Neural cell (in vitro differentiated cells): ENCODE measurements around the gene APBB2. TPM values are rescaled to one million over a fixed set of nuclear protein-coding genes. Genes with fewer than 3 reads are reported as not detected.

Experiments
- H2AFZ ChIP-seq: fragments of 200-600, 300-800 bp; sonication (generic), shearing (Covaris generic); 2 replicates; pipeline ENCODE4 v1.6.0; 2014; ENCODE audit warnings: low read depth, mild to moderate bottlenecking, antibody characterized with exemption, low read length, moderate library complexity
- H3F3A ChIP-seq: fragments of 200-600 bp; shearing (Covaris generic); 2 replicates; pipeline ENCODE4 v1.6.1; 2016; ENCODE audit warnings: mild to moderate bottlenecking, moderate library complexity, mixed read lengths, antibody characterized with exemption, low read length; ENCODE audit not compliant: insufficient read depth, poor library complexity, severe bottlenecking
- H3K27ac ChIP-seq: fragments of 200-600, 300-800 bp; sonication (generic), shearing (Covaris generic); 2 replicates; pipeline ENCODE4 v1.5.1; 2014; ENCODE audit warnings: mild to moderate bottlenecking, low read length, moderate library complexity
- H3K27me3 ChIP-seq: fragments of 300-800, 200-600 bp; sonication (generic), shearing (Covaris generic); 2 replicates; pipeline ENCODE4 v1.6.0; 2014; ENCODE audit warnings: mild to moderate bottlenecking, low read depth, low read length, moderate library complexity; ENCODE audit not compliant: insufficient read depth
- H3K36me3 ChIP-seq: fragments of 300-800, 200-600 bp; sonication (generic), shearing (Covaris generic); 2 replicates; pipeline ENCODE4 v1.5.1; 2014; ENCODE audit warnings: mild to moderate bottlenecking, antibody characterized with exemption, low read length, moderate library complexity; ENCODE audit not compliant: insufficient read depth
- H3K4me2 ChIP-seq: fragments of 300-800, 200-600 bp; sonication (generic), shearing (Covaris generic); 2 replicates; pipeline ENCODE4 v1.6.0; 2014; ENCODE audit warnings: mild to moderate bottlenecking, low read length
- H3K4me3 ChIP-seq: fragments of 300-800, 200-600 bp; sonication (generic), shearing (Covaris generic); 2 replicates; pipeline ENCODE4 v1.5.1; 2014; ENCODE audit warnings: mild to moderate bottlenecking, low read length, moderate library complexity
- H3K79me2 ChIP-seq: fragments of 200-600 bp; shearing (Covaris generic); replicated peaks from 2 replicates; pipeline ENCODE4 v1.6.0; 2014; ENCODE audit warnings: mild to moderate bottlenecking, low read length, moderate library complexity; ENCODE audit not compliant: insufficient read depth
- H3K9ac ChIP-seq: fragments of 300-800, 200-600 bp; sonication (generic), shearing (Covaris generic); 2 replicates; pipeline ENCODE4 v1.6.1; 2016; ENCODE audit warnings: mild to moderate bottlenecking, low read length, mixed read lengths
- H3K9me2 ChIP-seq: fragments of 200-600 bp; shearing (Covaris generic); 2 replicates; pipeline ENCODE4 v1.6.1; 2016; ENCODE audit warnings: mild to moderate bottlenecking, low read length, mixed read lengths; ENCODE audit not compliant: insufficient read depth
- H3K9me3 ChIP-seq: fragments of 200-600, 300-800 bp; sonication (generic), shearing (Covaris generic); 2 replicates; pipeline ENCODE4 v1.6.1; 2016; ENCODE audit warnings: mild to moderate bottlenecking, mixed run types, low read length, moderate library complexity, mixed read lengths
- H4K20me1 ChIP-seq: fragments of 200-600 bp; shearing (Covaris generic); 2 replicates; pipeline ENCODE4 v1.6.1; 2016; ENCODE audit warnings: mild to moderate bottlenecking, mixed run types; ENCODE audit not compliant: insufficient read depth
- EP300 ChIP-seq: fragments of 450-650 bp; conservative IDR thresholded peaks from 2 replicates; pipeline ENCODE4 v1.6.1; 2014; ENCODE audit warnings: antibody characterized with exemption, mild to moderate bottlenecking, moderate library complexity; ENCODE audit not compliant: poor library complexity, severe bottlenecking
- EZH2 ChIP-seq: fragments of 200-600, 300-800 bp; shearing (Covaris generic), sonication (generic); IDR thresholded peaks from 2 replicates; pipeline ENCODE4 v1.6.1; 2014; ENCODE audit warnings: antibody characterized with exemption, low read length, borderline replicate concordance, mild to moderate bottlenecking; ENCODE audit not compliant: insufficient read depth, poor library complexity, severe bottlenecking
- MXI1 ChIP-seq: fragments of 450-650 bp; conservative IDR thresholded peaks from 2 replicates; pipeline ENCODE4 v1.6.1; 2014; ENCODE audit warnings: antibody characterized with exemption, mild to moderate bottlenecking; ENCODE audit not compliant: poor library complexity, severe bottlenecking
- POLR2AphosphoS5 ChIP-seq: IDR thresholded peaks from 2 replicates; pipeline ENCODE4 v1.6.1; 2012
- RAD21 ChIP-seq: fragments of 450-650 bp; conservative IDR thresholded peaks from 2 replicates; pipeline ENCODE4 v1.6.1; 2014; ENCODE audit warnings: antibody characterized with exemption, mild to moderate bottlenecking, moderate library complexity
- SMC3 ChIP-seq: fragments of 450-650 bp; conservative IDR thresholded peaks from 2 replicates; pipeline ENCODE4 v1.6.1; 2014; ENCODE audit warnings: antibody characterized with exemption, mild to moderate bottlenecking, moderate library complexity; ENCODE audit not compliant: poor library complexity
- TAF1 ChIP-seq: IDR thresholded peaks from 2 replicates; pipeline ENCODE4 v1.6.1; 2012; ENCODE audit warnings: low read depth
- polyA plus RNA-seq: library from polyadenylated mRNA; depleted of rRNA; stranded (reverse); fragments of >200 nt; gene quantifications from 2 replicates; pipeline ENCODE4 v1.2.3, GENCODE V29; 2014
- TF ChIP-seq, protein P1 (sequence below): IDR thresholded peaks from 2 replicates; pipeline ENCODE4 v1.6.1; 2012; ENCODE audit warnings: borderline replicate concordance
- TF ChIP-seq, protein P2 (sequence below): fragments of 450-650 bp; IDR thresholded peaks from 2 replicates; pipeline ENCODE4 v1.5.1; 2014; ENCODE audit warnings: antibody characterized with exemption, mild to moderate bottlenecking, moderate library complexity; ENCODE audit not compliant: poor library complexity, severe bottlenecking

The APBB2 gene
- polyA plus RNA-seq, 1 donor from 2014 or later, result 41.9 TPM

DNA sequence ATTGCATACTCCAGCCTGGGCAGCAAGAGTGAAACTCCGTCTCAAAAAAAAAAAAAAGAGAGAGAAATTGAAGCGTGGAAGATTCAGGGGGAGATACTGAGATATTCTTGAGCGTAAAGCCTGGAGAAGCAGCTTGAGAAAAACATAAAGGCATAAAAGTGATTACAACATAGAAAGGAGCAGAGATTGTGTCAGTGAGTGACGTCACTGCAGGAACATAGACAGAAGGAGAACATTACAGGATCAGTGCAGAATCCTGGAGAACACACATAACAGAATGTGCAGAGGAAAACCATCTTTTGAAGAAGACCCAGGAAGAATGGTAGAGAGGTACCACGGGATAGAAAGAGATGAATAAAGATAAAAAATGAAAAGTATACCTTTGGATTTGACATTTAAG, 147.0 kb downstream of the APBB2 start:
- peaks cover 3% of the 10 kb centered on the region for H3F3A ChIP-seq
- no peak overlapping the region for H3K4me2 ChIP-seq
- TF ChIP-seq, protein P1, sequence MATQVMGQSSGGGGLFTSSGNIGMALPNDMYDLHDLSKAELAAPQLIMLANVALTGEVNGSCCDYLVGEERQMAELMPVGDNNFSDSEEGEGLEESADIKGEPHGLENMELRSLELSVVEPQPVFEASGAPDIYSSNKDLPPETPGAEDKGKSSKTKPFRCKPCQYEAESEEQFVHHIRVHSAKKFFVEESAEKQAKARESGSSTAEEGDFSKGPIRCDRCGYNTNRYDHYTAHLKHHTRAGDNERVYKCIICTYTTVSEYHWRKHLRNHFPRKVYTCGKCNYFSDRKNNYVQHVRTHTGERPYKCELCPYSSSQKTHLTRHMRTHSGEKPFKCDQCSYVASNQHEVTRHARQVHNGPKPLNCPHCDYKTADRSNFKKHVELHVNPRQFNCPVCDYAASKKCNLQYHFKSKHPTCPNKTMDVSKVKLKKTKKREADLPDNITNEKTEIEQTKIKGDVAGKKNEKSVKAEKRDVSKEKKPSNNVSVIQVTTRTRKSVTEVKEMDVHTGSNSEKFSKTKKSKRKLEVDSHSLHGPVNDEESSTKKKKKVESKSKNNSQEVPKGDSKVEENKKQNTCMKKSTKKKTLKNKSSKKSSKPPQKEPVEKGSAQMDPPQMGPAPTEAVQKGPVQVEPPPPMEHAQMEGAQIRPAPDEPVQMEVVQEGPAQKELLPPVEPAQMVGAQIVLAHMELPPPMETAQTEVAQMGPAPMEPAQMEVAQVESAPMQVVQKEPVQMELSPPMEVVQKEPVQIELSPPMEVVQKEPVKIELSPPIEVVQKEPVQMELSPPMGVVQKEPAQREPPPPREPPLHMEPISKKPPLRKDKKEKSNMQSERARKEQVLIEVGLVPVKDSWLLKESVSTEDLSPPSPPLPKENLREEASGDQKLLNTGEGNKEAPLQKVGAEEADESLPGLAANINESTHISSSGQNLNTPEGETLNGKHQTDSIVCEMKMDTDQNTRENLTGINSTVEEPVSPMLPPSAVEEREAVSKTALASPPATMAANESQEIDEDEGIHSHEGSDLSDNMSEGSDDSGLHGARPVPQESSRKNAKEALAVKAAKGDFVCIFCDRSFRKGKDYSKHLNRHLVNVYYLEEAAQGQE, result no peak
- no peak for TF ChIP-seq EZH2
- no peak for TF ChIP-seq TAF1
- no peaks in the 10 kb centered on the region for H3K9me2 ChIP-seq
- H4K20me1 ChIP-seq, result no peaks in the 10 kb centered on the region
- no peak overlapping the region for H3K9ac ChIP-seq
- no peaks in the 10 kb centered on the region for H3K36me3 ChIP-seq
- no peak overlapping the region for H2AFZ ChIP-seq
- H3K79me2 ChIP-seq, result no peaks in the 10 kb centered on the region
- no peaks in the 10 kb centered on the region for H3K9me3 ChIP-seq
- H3K4me3 ChIP-seq, result no peak overlapping the region
- H3K27ac ChIP-seq, result no peak overlapping the region
- no peaks in the 10 kb centered on the region for H3K27me3 ChIP-seq

DNA sequence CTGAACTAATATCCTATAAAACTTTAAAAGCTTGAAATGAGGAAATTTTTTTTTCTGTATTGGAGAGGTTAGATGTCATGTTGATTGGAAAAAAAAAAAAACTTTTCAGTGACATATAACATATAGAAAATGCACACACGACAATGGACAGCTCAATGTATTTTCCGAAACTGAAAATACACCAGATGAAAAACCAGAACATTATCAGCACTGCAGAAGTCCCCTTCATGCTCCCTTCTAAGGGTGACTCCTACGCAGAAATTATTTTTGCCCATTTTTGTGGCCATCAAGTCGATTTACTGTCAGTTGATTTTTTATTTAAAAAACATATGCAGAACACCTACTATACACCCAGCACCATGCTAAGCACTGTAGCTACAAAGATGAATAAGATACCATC, 148.3 kb downstream of the APBB2 start:
- peaks cover 3% of the 10 kb centered on the region for H3F3A ChIP-seq
- no peaks in the 10 kb centered on the region for H3K27me3 ChIP-seq
- H3K9ac ChIP-seq, result no peak overlapping the region
- no peak overlapping the region for H3K27ac ChIP-seq
- TF ChIP-seq RAD21 (no peak), POLR2AphosphoS5 (no peak), MXI1 (no peak), EP300 (no peak), SMC3 (no peak), TAF1 (no peak), EZH2 (no peak)
- TF ChIP-seq, protein P2, sequence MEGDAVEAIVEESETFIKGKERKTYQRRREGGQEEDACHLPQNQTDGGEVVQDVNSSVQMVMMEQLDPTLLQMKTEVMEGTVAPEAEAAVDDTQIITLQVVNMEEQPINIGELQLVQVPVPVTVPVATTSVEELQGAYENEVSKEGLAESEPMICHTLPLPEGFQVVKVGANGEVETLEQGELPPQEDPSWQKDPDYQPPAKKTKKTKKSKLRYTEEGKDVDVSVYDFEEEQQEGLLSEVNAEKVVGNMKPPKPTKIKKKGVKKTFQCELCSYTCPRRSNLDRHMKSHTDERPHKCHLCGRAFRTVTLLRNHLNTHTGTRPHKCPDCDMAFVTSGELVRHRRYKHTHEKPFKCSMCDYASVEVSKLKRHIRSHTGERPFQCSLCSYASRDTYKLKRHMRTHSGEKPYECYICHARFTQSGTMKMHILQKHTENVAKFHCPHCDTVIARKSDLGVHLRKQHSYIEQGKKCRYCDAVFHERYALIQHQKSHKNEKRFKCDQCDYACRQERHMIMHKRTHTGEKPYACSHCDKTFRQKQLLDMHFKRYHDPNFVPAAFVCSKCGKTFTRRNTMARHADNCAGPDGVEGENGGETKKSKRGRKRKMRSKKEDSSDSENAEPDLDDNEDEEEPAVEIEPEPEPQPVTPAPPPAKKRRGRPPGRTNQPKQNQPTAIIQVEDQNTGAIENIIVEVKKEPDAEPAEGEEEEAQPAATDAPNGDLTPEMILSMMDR, result no peak
- TF ChIP-seq, protein P1, result no peak
- H3K4me3 ChIP-seq, result no peak overlapping the region
- no peak overlapping the region for H3K4me2 ChIP-seq
- H4K20me1 ChIP-seq, result no peaks in the 10 kb centered on the region
- no peaks in the 10 kb centered on the region for H3K79me2 ChIP-seq
- no peaks in the 10 kb centered on the region for H3K36me3 ChIP-seq
- H3K9me3 ChIP-seq, result no peaks in the 10 kb centered on the region
- no peak overlapping the region for H2AFZ ChIP-seq
- no peaks in the 10 kb centered on the region for H3K9me2 ChIP-seq
